ENCODE measurements around the gene CADPS2.

DNA sequence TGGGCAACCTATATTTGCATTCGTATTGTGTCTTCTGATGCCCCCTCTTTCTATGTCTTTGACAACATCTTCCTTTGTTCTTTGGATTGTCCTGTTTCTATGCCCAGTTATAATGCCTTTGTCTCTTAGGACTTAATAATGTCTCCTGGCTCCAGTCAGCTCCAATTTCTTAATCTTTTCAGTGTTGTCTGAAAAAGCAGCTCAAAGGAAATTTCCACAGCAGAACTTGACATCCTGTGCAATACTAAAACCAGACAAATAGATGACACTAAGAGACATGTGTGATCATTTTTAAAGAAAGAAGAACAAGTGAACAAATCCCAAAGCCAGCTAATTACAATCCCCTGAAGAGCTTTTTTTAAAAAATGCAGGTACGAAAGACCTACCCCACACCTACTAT lies 135.9 kb downstream of the CADPS2 start:
- TF ChIP-seq, protein P1, sequence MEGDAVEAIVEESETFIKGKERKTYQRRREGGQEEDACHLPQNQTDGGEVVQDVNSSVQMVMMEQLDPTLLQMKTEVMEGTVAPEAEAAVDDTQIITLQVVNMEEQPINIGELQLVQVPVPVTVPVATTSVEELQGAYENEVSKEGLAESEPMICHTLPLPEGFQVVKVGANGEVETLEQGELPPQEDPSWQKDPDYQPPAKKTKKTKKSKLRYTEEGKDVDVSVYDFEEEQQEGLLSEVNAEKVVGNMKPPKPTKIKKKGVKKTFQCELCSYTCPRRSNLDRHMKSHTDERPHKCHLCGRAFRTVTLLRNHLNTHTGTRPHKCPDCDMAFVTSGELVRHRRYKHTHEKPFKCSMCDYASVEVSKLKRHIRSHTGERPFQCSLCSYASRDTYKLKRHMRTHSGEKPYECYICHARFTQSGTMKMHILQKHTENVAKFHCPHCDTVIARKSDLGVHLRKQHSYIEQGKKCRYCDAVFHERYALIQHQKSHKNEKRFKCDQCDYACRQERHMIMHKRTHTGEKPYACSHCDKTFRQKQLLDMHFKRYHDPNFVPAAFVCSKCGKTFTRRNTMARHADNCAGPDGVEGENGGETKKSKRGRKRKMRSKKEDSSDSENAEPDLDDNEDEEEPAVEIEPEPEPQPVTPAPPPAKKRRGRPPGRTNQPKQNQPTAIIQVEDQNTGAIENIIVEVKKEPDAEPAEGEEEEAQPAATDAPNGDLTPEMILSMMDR (IDR thresholded peaks at IDR 0.05), result no peak
- TF ChIP-seq POLR2A (IDR thresholded peaks at IDR 0.05), result no peak

Data from body of pancreas (tissue), 4 donors.